Thymus (tissue), 11 donors: ENCODE results near the gene SETBP1. TPM values are rescaled to one million over a fixed set of nuclear protein-coding genes. Genes with fewer than 3 reads are reported as not detected.

ENCODE experiments used
- DNase-seq, 9 donors: peaks; one replicate each; pipeline ENCODE4 v3.0.0-alpha.2; 2013; ENCODE audit warnings: low spot score in 9 of 9, low read depth in 6 of 9, missing footprints in 1 of 9
- H3K27ac ChIP-seq, 2 donors: one replicate each; pipeline ENCODE4 v1.5.1; 2013; ENCODE audit warnings: control low read depth in 1 of 2, low read depth in 1 of 2, low read length in 1 of 2, mild to moderate bottlenecking in 1 of 2, moderate library complexity in 1 of 2
- H3K27me3 ChIP-seq, 2 donors: one replicate each; pipeline ENCODE4 v1.5.1; 2013; ENCODE audit warnings: low read length in 1 of 2; ENCODE audit not compliant: control insufficient read depth in 2 of 2, insufficient read depth in 1 of 2
- H3K36me3 ChIP-seq, 2 donors: one replicate each; pipeline ENCODE4 v1.5.1; 2013; ENCODE audit warnings: low read length in 1 of 2, mild to moderate bottlenecking in 1 of 2, moderate library complexity in 1 of 2; ENCODE audit not compliant: control insufficient read depth in 2 of 2, insufficient read depth in 2 of 2
- H3K4me1 ChIP-seq, 2 donors: one replicate each; pipeline ENCODE4 v1.5.1; 2013; ENCODE audit warnings: low read length in 2 of 2; ENCODE audit not compliant: control insufficient read depth in 2 of 2, insufficient read depth in 2 of 2
- H3K4me3 ChIP-seq, 2 donors: one replicate each; pipeline ENCODE4 v1.5.1; 2013; ENCODE audit warnings: low read length in 2 of 2, control low read depth in 1 of 2, mild to moderate bottlenecking in 1 of 2
- H3K9me3 ChIP-seq, 2 donors: one replicate each; pipeline ENCODE4 v1.5.1; 2013; ENCODE audit warnings: low read length in 1 of 2, mild to moderate bottlenecking in 1 of 2; ENCODE audit not compliant: control insufficient read depth in 2 of 2, insufficient read depth in 1 of 2
- WGBS: extraction: QIAGEN DNeasy Blood & Tissue Kit; methylation state at CpG from one replicate; pipeline ENCODE4 v1.1.7; 2013; 5-methylcytosine and 5-hydroxymethylcytosine counted together
- polyA plus RNA-seq: library from polyadenylated mRNA; stranded (reverse); fragments of 200-250 nt; gene quantifications from one replicate; pipeline ENCODE4 v1.2.3, GENCODE V29; 2013
- total RNA-seq: library from RNA; stranded (reverse); fragments of 120-200 nt; gene quantifications from one replicate; pipeline ENCODE4 v1.2.4, GENCODE V29; 2013
- donor health status: healthy.

SETBP1 gene
- total and polyA plus RNA-seq, 2 donors: 3.3 to 8.5 TPM

- Histone ChIP-seq H3K27ac (peak overlapping the region; percentile 32 to 68), H3K9me3 (no peaks in the 10 kb centered on the region), H3K36me3 (no peaks in the 10 kb centered on the region), H3K4me3 (no peak overlapping the region), H3K4me1 (peaks cover 0 to 30% of the 10 kb centered on the region in 2 donors), H3K27me3 (no peaks in the 10 kb centered on the region)
- DNase-seq: no peak
- WGBS: 96% methylated on average over 7 of the region's 7 CpGs
These were observed 50.3 kb downstream of the SETBP1 start for GRCh38 chr18:44730803-44731529.

- Histone ChIP-seq H3K27me3 (no peaks in the 10 kb centered on the region), H3K27ac (peak overlapping the region; percentile 48 to 80), H3K4me3 (no peak overlapping the region), H3K4me1 (peaks cover 0 to 30% of the 10 kb centered on the region in 2 donors), H3K9me3 (no peaks in the 10 kb centered on the region), H3K36me3 (no peaks in the 10 kb centered on the region)
- DNase-seq: no peak
- 74% methylated on average over 9 of the region's 9 CpGs for WGBS
These were observed 51.0 kb downstream of the SETBP1 start for GRCh38 chr18:44731530-44732237.

DNA sequence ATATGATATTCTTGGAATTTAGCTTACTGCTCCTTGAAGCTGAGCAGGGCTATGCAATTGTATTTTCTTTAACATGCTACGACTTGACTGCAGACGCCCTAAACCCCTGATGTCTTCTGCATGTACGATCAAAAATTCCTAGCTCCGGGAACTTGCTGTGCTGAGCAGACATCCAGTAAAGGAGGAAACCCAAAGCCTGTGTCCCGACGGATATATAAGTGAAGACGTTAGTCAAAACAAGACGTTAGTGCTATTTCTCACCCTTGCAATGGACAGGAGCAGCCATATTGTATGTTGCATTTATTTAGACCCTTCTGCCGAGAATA lies 51.5 kb downstream of the SETBP1 start:
- peaks cover 0 to 30% of the 10 kb centered on the region in 2 donors for H3K4me1 ChIP-seq
- whole genome bisulfite sequencing: 97% methylated on average over 9 of the region's 9 CpGs
- no peak for DNase-seq

GRCh38 chr18:44732599-44732998 lies 51.9 kb downstream of the SETBP1 start:
- WGBS: 91% methylated on average over 5 of the region's 5 CpGs
- no peaks in the 10 kb centered on the region for H3K9me3 ChIP-seq
- peaks cover 0 to 30% of the 10 kb centered on the region in 2 donors for H3K4me1 ChIP-seq
- peak overlapping the region; percentile 22 to 80 for H3K27ac ChIP-seq
- H3K27me3 ChIP-seq: no peaks in the 10 kb centered on the region
- no peaks in the 10 kb centered on the region for H3K36me3 ChIP-seq
- no peak for DNase-seq
- H3K4me3 ChIP-seq: no peak overlapping the region

More for the DNA sequence above, 51.5 kb downstream of the SETBP1 start:
- H3K27me3 ChIP-seq: no peaks in the 10 kb centered on the region
- H3K9me3 ChIP-seq: no peaks in the 10 kb centered on the region
- H3K27ac ChIP-seq: peak overlapping the region in 1 of 2 donors; percentile 80
- no peaks in the 10 kb centered on the region for H3K36me3 ChIP-seq
- H3K4me3 ChIP-seq: no peak overlapping the region

- H3K9me3 ChIP-seq: no peaks in the 10 kb centered on the region
- H3K4me1 ChIP-seq: peaks cover 0 to 30% of the 10 kb centered on the region in 2 donors
- H3K27ac ChIP-seq: peak overlapping the region; percentile 42 to 80
- H3K4me3 ChIP-seq: no peak overlapping the region
- no peaks in the 10 kb centered on the region for H3K27me3 ChIP-seq
- H3K36me3 ChIP-seq: no peaks in the 10 kb centered on the region
- WGBS: 59% methylated on average over 8 of the region's 8 CpGs
- no peak for DNase-seq
These were observed 52.5 kb downstream of the SETBP1 start for GRCh38 chr18:44733069-44733753.

DNA sequence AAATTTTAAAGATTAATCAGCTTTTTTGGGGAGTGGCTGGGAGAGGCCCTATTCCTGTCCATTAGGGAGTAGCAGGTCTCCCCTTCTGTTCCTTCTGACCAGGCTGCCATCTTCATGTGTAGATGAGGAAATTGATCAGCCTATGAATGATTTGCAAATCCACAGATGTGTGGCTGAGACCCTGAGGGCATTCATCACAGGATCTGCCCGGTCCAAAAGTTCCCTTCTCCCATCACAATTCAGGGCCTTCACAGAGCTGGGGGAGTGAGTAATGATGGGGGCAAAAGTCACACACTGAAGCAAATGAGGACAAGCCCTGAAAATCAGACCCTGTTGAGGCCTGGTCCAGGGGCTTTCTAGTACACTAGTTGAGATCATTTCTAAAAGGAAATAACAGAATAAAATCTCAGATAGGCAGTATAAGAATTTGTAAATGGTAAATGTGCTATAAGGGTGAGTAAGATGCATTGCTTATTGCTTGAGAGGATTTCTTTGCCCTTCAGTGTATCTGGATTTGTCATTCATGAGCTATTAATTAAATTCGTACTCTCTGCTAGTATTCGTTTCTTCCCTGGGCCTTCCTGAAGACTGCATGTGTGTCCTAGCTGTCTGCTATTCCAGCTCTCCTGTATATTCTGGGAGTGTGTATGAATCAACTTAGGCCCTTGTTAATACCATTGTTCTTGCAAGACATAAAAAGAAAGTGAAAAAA lies 53.2 kb downstream of the SETBP1 start:
- no peak for DNase-seq
- no peaks in the 10 kb centered on the region for H3K27me3 ChIP-seq
- H3K4me3 ChIP-seq: no peak overlapping the region
- 97% methylated on average over 3 of the region's 3 CpGs for WGBS
- H3K9me3 ChIP-seq: no peaks in the 10 kb centered on the region
- H3K36me3 ChIP-seq: no peaks in the 10 kb centered on the region
- peaks cover 0 to 29% of the 10 kb centered on the region in 2 donors for H3K4me1 ChIP-seq
- peak overlapping the region; percentile 1 to 42 for H3K27ac ChIP-seq

GRCh38 chr18:44735096-44735495 lies 54.4 kb downstream of the SETBP1 start:
- H3K36me3 ChIP-seq: no peaks in the 10 kb centered on the region
- no peaks in the 10 kb centered on the region for H3K27me3 ChIP-seq
- no peak for DNase-seq
- H3K9me3 ChIP-seq: no peaks in the 10 kb centered on the region
- H3K27ac ChIP-seq: no peak overlapping the region
- H3K4me1 ChIP-seq: peaks cover 0 to 18% of the 10 kb centered on the region in 2 donors
- no peak overlapping the region for H3K4me3 ChIP-seq

GRCh38 chr18:44736664-44737380 lies 56.1 kb downstream of the SETBP1 start:
- Histone ChIP-seq H3K9me3 (no peaks in the 10 kb centered on the region), H3K27me3 (no peaks in the 10 kb centered on the region), H3K27ac (no peak overlapping the region), H3K4me1 (peaks cover 0 to 5% of the 10 kb centered on the region in 2 donors), H3K36me3 (no peaks in the 10 kb centered on the region), H3K4me3 (no peak overlapping the region)
- no peak for DNase-seq
- WGBS: 96% methylated on average over 3 of the region's 3 CpGs
